Measurements from ENCODE around the gene PTPRO. TPM values are rescaled to one million over a fixed set of nuclear protein-coding genes. Genes with fewer than 3 reads are reported as not detected.

PTPRO gene
- polyA plus RNA-seq, 2 donors = 0.13 to 0.14 TPM

DNA sequence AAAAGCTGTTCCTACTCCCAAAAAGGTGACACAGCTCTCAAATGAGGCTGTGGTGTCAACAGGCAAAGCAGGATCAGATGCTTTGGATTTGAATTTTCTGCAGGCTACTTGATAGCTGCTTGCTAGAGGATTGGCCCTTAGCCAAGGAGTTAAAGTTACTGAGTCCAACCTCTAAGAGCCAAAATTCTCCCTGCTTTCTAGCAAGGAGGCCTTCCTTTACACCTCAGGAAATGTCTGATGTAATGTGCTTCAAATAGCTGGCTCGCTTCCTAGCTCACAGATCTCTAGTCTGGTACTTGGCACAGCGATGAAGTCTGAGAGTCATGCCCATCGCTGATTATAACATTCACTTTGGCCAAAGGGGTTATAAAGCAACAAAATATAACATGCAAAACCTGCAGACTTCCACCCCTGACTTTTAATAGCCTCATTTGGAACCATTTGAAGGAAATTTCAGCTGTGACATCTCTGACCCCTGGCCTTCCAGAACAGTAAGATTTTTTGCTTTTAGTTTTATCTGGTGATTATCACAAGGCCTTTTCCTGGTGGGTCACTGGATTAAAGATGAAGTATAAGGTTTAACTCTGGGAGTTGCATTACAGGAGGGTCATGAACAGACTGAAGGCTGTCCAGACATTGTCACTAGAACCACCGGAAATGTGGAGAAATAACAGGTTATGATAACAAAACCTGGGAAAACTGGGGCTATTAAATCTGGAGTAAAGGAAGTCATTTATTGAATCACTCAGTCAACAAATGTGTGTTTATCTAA is 277.1 kb downstream of the PTPRO start:
- Histone ChIP-seq H3K4me3 (ENCODE audit: low read depth in 1 of 2, low read length in 2 of 2) (no peak overlapping the region), H3K36me3 (ENCODE audit: control insufficient read depth in 2 of 2, insufficient read depth in 2 of 2, low read length in 1 of 2) (no peaks in the 10 kb centered on the region), H3K9me3 (ENCODE audit: control insufficient read depth in 2 of 2, insufficient read depth in 1 of 2, low read depth in 1 of 2, low read length in 1 of 2) (no peaks in the 10 kb centered on the region), H3K4me1 (ENCODE audit: control insufficient read depth in 2 of 2, insufficient read depth in 2 of 2, low read length in 1 of 2) (no peaks in the 10 kb centered on the region), H3K27me3 (ENCODE audit: control insufficient read depth in 1 of 2, insufficient read depth in 2 of 2, low read length in 2 of 2) (no peaks in the 10 kb centered on the region), H3K27ac (ENCODE audit: low read depth in 2 of 2, low read length in 1 of 2) (no peak overlapping the region)
- 43 to 56% methylated on average over 4 of the region's 4 CpGs for WGBS, 2 donors

DNA sequence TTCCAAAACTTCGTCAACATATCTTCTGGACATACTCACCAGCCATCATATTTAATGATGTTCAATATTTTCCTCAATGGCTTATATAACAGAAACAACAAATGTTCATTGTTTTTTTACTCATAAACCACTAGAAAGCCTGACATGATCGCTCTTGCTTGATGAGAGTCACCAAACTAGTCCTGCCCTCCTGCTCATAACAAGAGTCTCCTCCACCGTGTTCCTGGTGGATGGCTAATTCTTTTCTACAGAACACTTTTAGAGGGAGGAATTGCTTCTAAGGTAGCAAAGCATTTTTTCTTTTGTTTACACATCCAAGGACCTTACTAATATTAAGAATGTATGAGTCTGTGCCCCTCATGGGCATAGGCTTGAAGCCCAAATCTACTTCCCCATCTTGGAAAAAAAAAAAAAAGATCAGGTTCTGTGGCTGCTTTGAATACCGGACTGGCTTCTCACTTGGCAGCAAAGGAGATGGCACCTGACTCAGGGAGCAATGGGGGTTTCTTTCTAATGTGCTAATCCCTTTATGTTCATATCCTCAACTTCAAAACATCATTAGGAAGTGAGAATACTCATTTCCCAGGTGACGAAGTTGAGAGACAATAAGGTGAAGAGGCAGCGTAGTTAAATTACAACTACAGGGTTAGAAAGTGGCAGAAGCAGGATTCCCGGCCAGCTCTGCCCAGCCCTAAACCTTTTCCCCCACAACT is 278.1 kb downstream of the PTPRO start:
- H3K36me3 ChIP-seq (ENCODE audit: control insufficient read depth in 2 of 2, insufficient read depth in 2 of 2, low read length in 1 of 2) = no peaks in the 10 kb centered on the region
- WGBS, 2 donors = 80 to 88% methylated on average over 7 of the region's 7 CpGs
- no peaks in the 10 kb centered on the region for H3K4me1 ChIP-seq (ENCODE audit: control insufficient read depth in 2 of 2, insufficient read depth in 2 of 2, low read length in 1 of 2)

DNA sequence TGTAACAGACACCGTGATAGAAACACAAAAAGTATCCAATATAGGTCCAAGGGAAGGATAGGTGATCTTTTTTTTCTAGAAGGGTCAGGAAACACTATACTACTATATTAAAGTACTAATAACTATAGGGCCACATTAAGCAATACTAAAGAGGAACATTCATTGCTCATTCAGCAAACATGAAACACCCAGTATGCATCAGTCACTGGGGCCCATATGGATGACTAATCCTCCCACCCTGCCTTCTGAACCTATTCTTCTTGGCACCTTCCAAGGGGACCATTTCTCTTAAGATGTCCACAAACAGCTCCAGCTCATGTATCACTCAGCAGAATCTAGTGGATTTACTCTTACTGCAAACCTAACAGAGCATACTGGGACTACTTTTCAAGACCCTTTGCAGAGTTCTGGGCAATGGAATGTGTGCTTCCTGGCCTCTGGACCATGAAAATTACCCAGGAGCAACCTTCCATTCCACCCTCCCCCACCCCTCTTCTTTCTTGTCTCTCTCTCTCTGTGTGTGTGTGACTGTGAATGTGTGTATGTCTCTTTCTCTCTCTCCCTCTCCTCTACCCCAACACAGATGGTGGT is 279.0 kb downstream of the PTPRO start:
- no peaks in the 10 kb centered on the region for H3K27me3 ChIP-seq (ENCODE audit: control insufficient read depth in 1 of 2, insufficient read depth in 2 of 2, low read length in 2 of 2)
- no peaks in the 10 kb centered on the region for H3K36me3 ChIP-seq (ENCODE audit: control insufficient read depth in 2 of 2, insufficient read depth in 2 of 2, low read length in 1 of 2)
- WGBS, 2 donors = 92 to 94% methylated on average over 1 of the region's 1 CpG
- H3K27ac ChIP-seq (ENCODE audit: low read depth in 2 of 2, low read length in 1 of 2) = no peak overlapping the region
- H3K4me3 ChIP-seq (ENCODE audit: low read depth in 1 of 2, low read length in 2 of 2) = no peak overlapping the region
- no peaks in the 10 kb centered on the region for H3K9me3 ChIP-seq (ENCODE audit: control insufficient read depth in 2 of 2, insufficient read depth in 1 of 2, low read depth in 1 of 2, low read length in 1 of 2)
- no peaks in the 10 kb centered on the region for H3K4me1 ChIP-seq (ENCODE audit: control insufficient read depth in 2 of 2, insufficient read depth in 2 of 2, low read length in 1 of 2)

More for the DNA sequence above, 278.1 kb downstream of the PTPRO start:
- no peak overlapping the region for H3K4me3 ChIP-seq (ENCODE audit: low read depth in 1 of 2, low read length in 2 of 2)
- no peaks in the 10 kb centered on the region for H3K9me3 ChIP-seq (ENCODE audit: control insufficient read depth in 2 of 2, insufficient read depth in 1 of 2, low read depth in 1 of 2, low read length in 1 of 2)
- no peaks in the 10 kb centered on the region for H3K27me3 ChIP-seq (ENCODE audit: control insufficient read depth in 1 of 2, insufficient read depth in 2 of 2, low read length in 2 of 2)
- no peak overlapping the region for H3K27ac ChIP-seq (ENCODE audit: low read depth in 2 of 2, low read length in 1 of 2)

DNA sequence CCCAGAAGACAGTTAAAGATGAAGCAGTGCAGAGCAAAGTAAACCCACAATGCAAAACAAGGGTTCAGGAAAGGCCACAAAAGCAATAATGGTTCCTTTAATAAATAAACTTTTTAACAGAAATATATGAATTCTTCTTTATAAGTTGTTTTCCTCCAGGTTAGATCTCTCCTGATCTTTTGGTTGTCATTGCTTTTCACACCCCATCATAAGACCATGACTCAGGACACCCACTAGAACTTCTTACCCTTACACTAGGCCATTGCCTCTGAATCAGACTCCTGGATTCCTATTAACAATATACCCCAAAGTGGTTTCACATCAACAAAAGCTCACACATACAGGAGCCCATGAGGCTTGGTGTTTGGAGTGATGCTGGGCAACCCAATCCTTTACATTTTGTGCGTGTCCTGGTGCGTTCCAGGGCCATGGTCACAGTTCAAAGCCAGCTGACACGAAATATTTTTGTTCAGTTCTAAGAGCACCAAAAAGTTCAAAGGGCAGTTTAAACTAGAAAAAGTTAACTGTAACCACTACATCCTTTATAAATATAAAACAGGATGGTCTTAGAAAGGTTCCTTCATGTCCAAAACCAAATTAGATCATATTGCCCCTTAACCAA is 279.9 kb downstream of the PTPRO start:
- Histone ChIP-seq H3K27ac (ENCODE audit: low read depth in 2 of 2, low read length in 1 of 2) (no peak overlapping the region), H3K4me1 (ENCODE audit: control insufficient read depth in 2 of 2, insufficient read depth in 2 of 2, low read length in 1 of 2) (no peaks in the 10 kb centered on the region), H3K27me3 (ENCODE audit: control insufficient read depth in 1 of 2, insufficient read depth in 2 of 2, low read length in 2 of 2) (no peaks in the 10 kb centered on the region), H3K9me3 (ENCODE audit: control insufficient read depth in 2 of 2, insufficient read depth in 1 of 2, low read depth in 1 of 2, low read length in 1 of 2) (no peaks in the 10 kb centered on the region), H3K36me3 (ENCODE audit: control insufficient read depth in 2 of 2, insufficient read depth in 2 of 2, low read length in 1 of 2) (no peaks in the 10 kb centered on the region), H3K4me3 (ENCODE audit: low read depth in 1 of 2, low read length in 2 of 2) (no peak overlapping the region)
- WGBS, 2 donors = 89 to 94% methylated on average over 3 of the region's 3 CpGs

DNA sequence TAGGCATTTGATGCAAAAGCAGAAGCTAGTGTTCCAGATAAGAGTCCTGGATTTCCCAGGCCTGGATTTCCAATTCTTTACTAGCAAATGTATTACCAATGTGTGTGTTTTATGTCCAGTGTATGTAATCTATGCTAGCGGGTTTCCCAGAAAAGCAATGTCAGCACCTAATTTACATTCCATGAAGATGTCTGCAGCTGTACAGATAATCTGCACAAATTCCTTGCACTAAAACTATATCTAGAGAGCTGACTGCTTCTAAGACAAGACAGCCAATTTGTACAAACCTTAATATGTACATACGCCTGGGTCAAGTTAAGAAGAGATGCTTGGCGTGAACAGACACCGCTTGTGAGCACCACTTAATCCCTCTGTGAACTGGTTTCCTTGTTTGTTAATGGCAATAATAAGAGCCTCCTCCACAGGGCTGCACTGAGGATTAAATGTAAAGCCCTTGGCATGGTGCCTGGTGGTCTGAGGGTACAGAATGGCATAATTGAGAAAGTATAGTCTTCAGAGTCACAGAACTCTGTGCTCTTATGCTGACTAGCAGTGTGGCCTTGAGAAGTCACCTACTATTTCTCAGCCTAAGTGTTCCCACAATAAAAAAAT is 281.3 kb downstream of the PTPRO start:
- WGBS, 2 donors = 89 to 90% methylated on average over 4 of the region's 4 CpGs
- H3K9me3 ChIP-seq (ENCODE audit: control insufficient read depth in 2 of 2, insufficient read depth in 1 of 2, low read depth in 1 of 2, low read length in 1 of 2) = no peaks in the 10 kb centered on the region
- no peak overlapping the region for H3K27ac ChIP-seq (ENCODE audit: low read depth in 2 of 2, low read length in 1 of 2)
- no peaks in the 10 kb centered on the region for H3K36me3 ChIP-seq (ENCODE audit: control insufficient read depth in 2 of 2, insufficient read depth in 2 of 2, low read length in 1 of 2)
- no peaks in the 10 kb centered on the region for H3K27me3 ChIP-seq (ENCODE audit: control insufficient read depth in 1 of 2, insufficient read depth in 2 of 2, low read length in 2 of 2)
- H3K4me3 ChIP-seq (ENCODE audit: low read depth in 1 of 2, low read length in 2 of 2) = no peak overlapping the region
- H3K4me1 ChIP-seq (ENCODE audit: control insufficient read depth in 2 of 2, insufficient read depth in 2 of 2, low read length in 1 of 2) = no peaks in the 10 kb centered on the region

DNA sequence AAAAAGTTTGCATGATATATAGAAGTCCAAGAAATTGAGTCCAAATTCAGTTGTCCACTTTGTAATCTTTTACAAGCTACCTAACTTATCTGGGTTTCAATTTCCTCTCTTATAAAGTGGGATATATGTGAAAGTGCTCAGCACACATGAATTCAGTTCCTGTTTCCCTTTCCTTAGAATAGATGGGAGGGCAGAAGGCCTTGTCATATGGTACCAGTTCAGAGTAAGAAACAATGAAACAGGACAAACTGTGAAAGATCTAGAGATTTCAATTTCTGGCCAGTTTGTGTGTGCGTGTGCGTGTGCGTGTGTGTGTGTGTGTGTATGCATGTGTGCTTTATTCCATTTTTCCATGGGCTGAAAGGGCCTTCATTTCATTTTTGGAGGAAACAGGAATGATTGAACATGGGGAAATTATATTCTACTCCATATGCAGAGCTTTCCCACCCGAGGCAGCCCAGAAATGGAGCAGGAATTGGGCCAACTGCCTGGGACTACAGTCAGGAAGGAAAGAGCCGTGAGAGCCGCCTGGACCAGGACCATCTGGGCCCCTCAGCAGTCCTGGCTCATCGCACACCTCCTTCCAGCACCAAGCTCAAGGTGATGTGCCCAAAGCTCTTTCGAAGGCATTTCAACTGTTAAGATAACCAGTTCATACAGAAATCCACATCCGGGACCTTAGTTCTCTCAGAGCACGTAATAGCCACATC is 283.7 kb downstream of the PTPRO start:
- H3K4me3 ChIP-seq (ENCODE audit: low read depth in 1 of 2, low read length in 2 of 2) = no peak overlapping the region
- no peak overlapping the region for H3K27ac ChIP-seq (ENCODE audit: low read depth in 2 of 2, low read length in 1 of 2)
- H3K4me1 ChIP-seq (ENCODE audit: control insufficient read depth in 2 of 2, insufficient read depth in 2 of 2, low read length in 1 of 2) = no peaks in the 10 kb centered on the region
- 87% methylated on average over 10 of the region's 10 CpGs for WGBS, 2 donors
- H3K36me3 ChIP-seq (ENCODE audit: control insufficient read depth in 2 of 2, insufficient read depth in 2 of 2, low read length in 1 of 2) = no peaks in the 10 kb centered on the region
- H3K27me3 ChIP-seq (ENCODE audit: control insufficient read depth in 1 of 2, insufficient read depth in 2 of 2, low read length in 2 of 2) = no peaks in the 10 kb centered on the region
- H3K9me3 ChIP-seq (ENCODE audit: control insufficient read depth in 2 of 2, insufficient read depth in 1 of 2, low read depth in 1 of 2, low read length in 1 of 2) = no peaks in the 10 kb centered on the region

DNA sequence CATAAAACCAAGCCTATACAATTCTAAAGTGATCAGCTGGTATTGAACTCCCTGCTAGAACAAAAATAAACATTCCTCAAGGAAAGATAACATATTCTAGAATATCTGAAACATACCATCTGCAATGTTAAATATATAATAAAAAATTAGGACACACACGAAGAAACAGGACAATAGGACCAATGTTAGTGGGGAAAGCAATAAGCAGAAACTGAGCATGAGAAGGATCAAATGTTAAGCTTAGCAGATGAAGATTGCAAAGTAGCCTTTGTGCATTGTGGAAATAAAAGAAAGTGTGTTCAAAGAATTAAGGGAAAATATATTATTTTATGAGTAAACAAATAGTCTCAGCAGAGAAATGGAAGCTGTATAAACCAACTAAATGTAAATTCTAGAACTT is 286.1 kb downstream of the PTPRO start:
- Histone ChIP-seq H3K36me3 (ENCODE audit: control insufficient read depth in 2 of 2, insufficient read depth in 2 of 2, low read length in 1 of 2) (no peaks in the 10 kb centered on the region), H3K4me3 (ENCODE audit: low read depth in 1 of 2, low read length in 2 of 2) (no peak overlapping the region), H3K27me3 (ENCODE audit: control insufficient read depth in 1 of 2, insufficient read depth in 2 of 2, low read length in 2 of 2) (no peaks in the 10 kb centered on the region), H3K9me3 (ENCODE audit: control insufficient read depth in 2 of 2, insufficient read depth in 1 of 2, low read depth in 1 of 2, low read length in 1 of 2) (no peaks in the 10 kb centered on the region), H3K4me1 (ENCODE audit: control insufficient read depth in 2 of 2, insufficient read depth in 2 of 2, low read length in 1 of 2) (no peaks in the 10 kb centered on the region), H3K27ac (ENCODE audit: low read depth in 2 of 2, low read length in 1 of 2) (no peak overlapping the region)
- WGBS, 2 donors = 52 to 66% methylated on average over 1 of the region's 1 CpG

DNA sequence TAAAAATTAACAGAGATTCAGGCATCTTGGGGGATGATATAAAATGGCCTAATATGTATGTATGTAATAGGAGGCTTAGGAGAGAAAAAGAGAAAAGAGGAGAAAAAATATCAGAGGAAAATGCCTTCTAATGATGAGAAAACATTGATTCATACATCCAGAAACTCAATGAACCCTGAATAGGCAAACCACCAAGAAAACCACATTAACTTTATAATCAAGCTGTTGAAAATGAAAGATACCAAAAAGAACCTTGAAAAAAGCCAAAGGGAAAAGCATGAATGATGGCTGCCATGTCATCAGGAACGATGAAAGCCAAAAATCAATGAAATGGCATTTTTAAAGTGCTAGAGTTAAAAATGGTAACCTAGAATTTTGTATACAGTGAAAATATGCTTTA is 286.6 kb downstream of the PTPRO start:
- Histone ChIP-seq H3K4me3 (ENCODE audit: low read depth in 1 of 2, low read length in 2 of 2) (no peak overlapping the region), H3K27ac (ENCODE audit: low read depth in 2 of 2, low read length in 1 of 2) (no peak overlapping the region), H3K27me3 (ENCODE audit: control insufficient read depth in 1 of 2, insufficient read depth in 2 of 2, low read length in 2 of 2) (no peaks in the 10 kb centered on the region), H3K9me3 (ENCODE audit: control insufficient read depth in 2 of 2, insufficient read depth in 1 of 2, low read depth in 1 of 2, low read length in 1 of 2) (no peaks in the 10 kb centered on the region), H3K36me3 (ENCODE audit: control insufficient read depth in 2 of 2, insufficient read depth in 2 of 2, low read length in 1 of 2) (no peaks in the 10 kb centered on the region), H3K4me1 (ENCODE audit: control insufficient read depth in 2 of 2, insufficient read depth in 2 of 2, low read length in 1 of 2) (no peaks in the 10 kb centered on the region)
- 78 to 83% methylated on average over 1 of the region's 1 CpG for WGBS, 2 donors

DNA sequence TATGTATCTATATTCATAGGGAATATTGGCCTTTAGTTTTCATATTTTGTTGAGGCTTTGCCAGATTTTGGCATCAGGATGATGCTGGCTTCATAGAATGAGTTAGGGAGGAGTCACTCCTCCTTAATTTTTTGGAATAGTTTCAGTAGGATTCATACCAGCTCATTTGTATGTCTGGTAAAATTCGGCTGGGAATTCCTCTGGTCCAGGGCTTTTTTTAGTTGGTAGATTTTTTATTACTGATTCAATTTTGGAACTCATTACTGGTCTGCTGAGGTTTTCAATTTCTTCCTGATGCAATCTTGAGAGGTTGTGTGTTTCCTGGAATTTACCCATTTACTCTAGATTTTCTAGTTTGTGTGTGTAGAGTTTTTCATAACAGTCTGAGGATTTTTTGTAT is 291.7 kb downstream of the PTPRO start:
- H3K27me3 ChIP-seq (ENCODE audit: control insufficient read depth in 1 of 2, insufficient read depth in 2 of 2, low read length in 2 of 2) = no peaks in the 10 kb centered on the region
- no peaks in the 10 kb centered on the region for H3K36me3 ChIP-seq (ENCODE audit: control insufficient read depth in 2 of 2, insufficient read depth in 2 of 2, low read length in 1 of 2)
- 74 to 75% methylated on average over 1 of the region's 1 CpG for WGBS, 2 donors
- H3K4me3 ChIP-seq (ENCODE audit: low read depth in 1 of 2, low read length in 2 of 2) = no peak overlapping the region
- no peak overlapping the region for H3K27ac ChIP-seq (ENCODE audit: low read depth in 2 of 2, low read length in 1 of 2)
- H3K4me1 ChIP-seq (ENCODE audit: control insufficient read depth in 2 of 2, insufficient read depth in 2 of 2, low read length in 1 of 2) = no peaks in the 10 kb centered on the region
- no peaks in the 10 kb centered on the region for H3K9me3 ChIP-seq (ENCODE audit: control insufficient read depth in 2 of 2, insufficient read depth in 1 of 2, low read depth in 1 of 2, low read length in 1 of 2)
